ENCODE measurements around the gene SDC4. TPM values are rescaled to one million over a fixed set of nuclear protein-coding genes. Genes with fewer than 3 reads are reported as not detected.

The SDC4 gene
- polyA plus RNA-seq, 1 donor (not counting 4 experiments of a cell fraction or from before 2014, with no cell fraction given): 114 TPM

DNA sequence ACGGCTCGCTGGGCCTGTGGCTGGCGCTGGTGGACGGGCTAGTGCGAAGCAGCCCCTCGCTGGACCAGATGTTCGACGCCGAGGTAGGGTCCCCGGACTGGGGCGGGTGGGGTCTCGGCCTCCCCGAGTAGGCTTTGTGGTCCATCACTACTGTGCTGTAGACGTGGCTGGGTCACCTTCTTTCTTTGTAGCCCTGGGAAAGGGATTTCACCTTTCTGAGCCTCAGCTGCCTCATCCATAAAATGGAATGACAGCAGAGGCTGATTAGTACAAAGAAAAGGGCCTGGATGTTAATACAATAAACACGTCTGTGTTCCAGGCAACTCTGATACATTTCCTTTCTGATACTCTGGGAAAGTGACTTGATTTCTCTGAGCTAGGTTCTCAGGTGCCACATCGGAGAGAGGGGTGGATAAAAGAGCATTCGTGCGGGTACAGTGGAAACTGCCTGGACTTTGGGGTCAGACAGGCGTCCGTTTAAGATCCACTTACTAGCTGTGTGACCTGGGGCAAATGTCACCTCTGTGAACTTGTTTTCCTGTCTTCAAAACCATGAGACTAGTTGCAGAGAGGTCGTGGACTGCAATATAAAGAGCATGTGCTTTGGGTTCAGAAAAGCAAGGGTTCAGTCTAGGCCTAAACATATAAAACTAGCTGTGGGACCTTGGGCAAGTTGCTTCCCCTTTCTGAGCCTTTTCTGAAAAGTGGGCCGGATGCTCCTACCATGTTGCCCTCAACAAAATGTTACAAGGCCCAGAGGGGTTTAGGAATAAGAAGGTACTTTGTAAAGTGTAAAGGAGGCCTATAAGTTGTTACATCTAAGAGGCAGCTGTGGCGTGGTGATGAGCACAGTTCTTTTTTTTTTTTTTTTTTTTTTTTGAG lies 15.6 kb upstream of the SDC4 start:
- Histone ChIP-seq H3K4me1 (ENCODE audit: control insufficient read depth, extremely low read depth, insufficient read depth, low read length) (peaks cover 23% of the 10 kb centered on the region), H3K36me3 (ENCODE audit: control insufficient read depth in 2 of 2, extremely low read depth in 1 of 2, insufficient read depth in 2 of 2, low read length in 2 of 2) (peaks cover 12 to 23% of the 10 kb centered on the region in 2 experiments), H3K9me1 (ENCODE audit: control insufficient read depth, extremely low read depth, insufficient read depth, low read length) (no peaks in the 10 kb centered on the region), H3K9ac (ENCODE audit: control insufficient read depth, extremely low read depth, insufficient read depth, low read length) (peak overlapping the region; percentile 95), H3K27ac (ENCODE audit: control insufficient read depth, insufficient read depth, low read length) (peak overlapping the region; percentile 97), H2AFZ (ENCODE audit: control insufficient read depth, low read length) (peak overlapping the region; percentile 91), H4K20me1 (ENCODE audit: control insufficient read depth, extremely low read depth, insufficient read depth, low read length) (no peaks in the 10 kb centered on the region), H3K9me3 (ENCODE audit: control insufficient read depth, low read depth, low read length) (no peaks in the 10 kb centered on the region), H3K79me2 (ENCODE audit: control insufficient read depth, insufficient read depth, low read length) (peaks cover 19% of the 10 kb centered on the region), H3K4me2 (ENCODE audit: control insufficient read depth, extremely low read depth, insufficient read depth, low read depth, low read length) (peak overlapping the region; percentile 89), H3K4me3 (ENCODE audit: control insufficient read depth in 2 of 3, extremely low read depth in 1 of 3, insufficient read depth in 2 of 3, low read depth in 1 of 3, low read length in 3 of 3) (peak overlapping the region; percentile 85), H3K27me3 (ENCODE audit: control insufficient read depth, extremely low read depth, insufficient read depth, low read length) (no peaks in the 10 kb centered on the region)
- TF ChIP-seq EZH2 (IDR thresholded peaks at IDR 0.05; ENCODE audit: low read length): no peak
- TF ChIP-seq, protein P1, sequence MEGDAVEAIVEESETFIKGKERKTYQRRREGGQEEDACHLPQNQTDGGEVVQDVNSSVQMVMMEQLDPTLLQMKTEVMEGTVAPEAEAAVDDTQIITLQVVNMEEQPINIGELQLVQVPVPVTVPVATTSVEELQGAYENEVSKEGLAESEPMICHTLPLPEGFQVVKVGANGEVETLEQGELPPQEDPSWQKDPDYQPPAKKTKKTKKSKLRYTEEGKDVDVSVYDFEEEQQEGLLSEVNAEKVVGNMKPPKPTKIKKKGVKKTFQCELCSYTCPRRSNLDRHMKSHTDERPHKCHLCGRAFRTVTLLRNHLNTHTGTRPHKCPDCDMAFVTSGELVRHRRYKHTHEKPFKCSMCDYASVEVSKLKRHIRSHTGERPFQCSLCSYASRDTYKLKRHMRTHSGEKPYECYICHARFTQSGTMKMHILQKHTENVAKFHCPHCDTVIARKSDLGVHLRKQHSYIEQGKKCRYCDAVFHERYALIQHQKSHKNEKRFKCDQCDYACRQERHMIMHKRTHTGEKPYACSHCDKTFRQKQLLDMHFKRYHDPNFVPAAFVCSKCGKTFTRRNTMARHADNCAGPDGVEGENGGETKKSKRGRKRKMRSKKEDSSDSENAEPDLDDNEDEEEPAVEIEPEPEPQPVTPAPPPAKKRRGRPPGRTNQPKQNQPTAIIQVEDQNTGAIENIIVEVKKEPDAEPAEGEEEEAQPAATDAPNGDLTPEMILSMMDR (optimal IDR thresholded peaks at IDR 0.05 in 1 of 3, IDR thresholded peaks at IDR 0.05 in 1 of 3, conservative IDR thresholded peaks at IDR 0.05 in 1 of 3; ENCODE audit: extremely low read depth in 1 of 3, insufficient read depth in 2 of 3, low read length in 3 of 3): no peak
- dilution Hi-C loops (cut with MboI; ENCODE audit: extremely low pct_ligation_motif_present, low sequenced_read_pairs): no loop called here
- DNase-seq (ENCODE audit: low read depth, low spot score) (no peak), FAIRE-seq (no peak)

DNA sequence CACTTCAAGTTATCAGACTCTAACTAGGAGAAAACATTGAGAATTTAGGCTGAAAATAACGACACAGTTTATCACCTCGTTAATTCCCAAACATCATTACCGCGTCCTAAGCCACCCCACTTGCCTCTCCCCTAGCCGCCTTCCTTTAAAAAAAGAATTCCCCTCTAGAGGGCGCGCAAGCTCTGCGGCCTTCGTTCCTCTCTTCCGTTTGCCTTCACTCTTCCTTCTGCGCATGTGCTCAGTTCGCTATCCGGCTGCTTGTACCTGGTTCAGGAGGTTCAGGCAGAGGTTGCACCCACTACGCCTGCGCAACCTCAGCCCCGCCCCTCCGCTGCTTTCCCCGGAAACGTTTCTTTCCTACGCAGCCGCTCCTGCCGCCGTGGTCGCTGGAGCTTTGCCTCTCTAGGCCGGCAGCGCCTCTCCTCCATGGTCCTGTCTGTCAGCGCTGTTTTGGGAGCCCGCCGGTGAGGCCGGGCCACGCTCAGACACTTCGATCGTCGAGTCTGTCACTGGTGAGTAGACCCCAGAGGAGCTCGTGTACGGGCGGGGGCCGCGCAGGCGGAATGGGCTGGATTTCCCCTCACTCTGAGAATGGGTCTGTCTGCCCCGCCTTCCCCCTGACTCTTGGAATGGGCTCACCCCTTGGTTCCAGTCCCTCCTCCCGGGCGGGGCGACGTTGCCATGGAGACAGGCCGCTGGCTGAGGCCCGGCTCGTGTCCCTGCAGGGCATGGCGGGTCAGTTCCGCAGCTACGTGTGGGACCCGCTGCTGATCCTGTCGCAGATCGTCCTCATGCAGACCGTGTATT lies 14.8 kb upstream of the SDC4 start, which contains the start of gene SYS1:
TSS of gene SYS1 (plus strand) at position 353 of the 807 bp plus-strand sequence. CDS start at position 729, 376 bp downstream.
- Histone ChIP-seq H3K9ac (ENCODE audit: control insufficient read depth, extremely low read depth, insufficient read depth, low read length) (peak within 1 kb of the TSS; percentile 95), H3K9me3 (ENCODE audit: control insufficient read depth, low read depth, low read length) (no peaks in the 10 kb centered on the region), H3K4me1 (ENCODE audit: control insufficient read depth, extremely low read depth, insufficient read depth, low read length) (peaks cover 32% of the 10 kb centered on the region), H3K27ac (ENCODE audit: control insufficient read depth, insufficient read depth, low read length) (peak within 1 kb of the TSS; percentile 97), H3K27me3 (ENCODE audit: control insufficient read depth, extremely low read depth, insufficient read depth, low read length) (no peaks in the 10 kb centered on the region), H3K4me3 (ENCODE audit: control insufficient read depth in 2 of 3, extremely low read depth in 1 of 3, insufficient read depth in 2 of 3, low read depth in 1 of 3, low read length in 3 of 3) (peak within 1 kb of the TSS; percentile 85), H3K79me2 (ENCODE audit: control insufficient read depth, insufficient read depth, low read length) (peaks cover 19% of the 10 kb centered on the region), H3K36me3 (ENCODE audit: control insufficient read depth in 2 of 2, extremely low read depth in 1 of 2, insufficient read depth in 2 of 2, low read length in 2 of 2) (peaks cover 8 to 23% of the 10 kb centered on the region in 2 experiments), H3K9me1 (ENCODE audit: control insufficient read depth, extremely low read depth, insufficient read depth, low read length) (no peaks in the 10 kb centered on the region), H4K20me1 (ENCODE audit: control insufficient read depth, extremely low read depth, insufficient read depth, low read length) (no peaks in the 10 kb centered on the region), H3K4me2 (ENCODE audit: control insufficient read depth, extremely low read depth, insufficient read depth, low read depth, low read length) (peak within 1 kb of the TSS; percentile 90), H2AFZ (ENCODE audit: control insufficient read depth, low read length) (peak within 1 kb of the TSS; percentile 91)
- no peak for TF ChIP-seq EZH2 (IDR thresholded peaks at IDR 0.05; ENCODE audit: low read length)
- TF ChIP-seq, protein P1 (optimal IDR thresholded peaks at IDR 0.05 in 1 of 3, IDR thresholded peaks at IDR 0.05 in 1 of 3, conservative IDR thresholded peaks at IDR 0.05 in 1 of 3; ENCODE audit: extremely low read depth in 1 of 3, insufficient read depth in 2 of 3, low read length in 3 of 3): peak; percentile 81 to 93 (median 93)
- dilution Hi-C loops (cut with MboI; ENCODE audit: extremely low pct_ligation_motif_present, low sequenced_read_pairs): no loop called here
- DNase-seq (ENCODE audit: low read depth, low spot score) (peak; percentile 95), FAIRE-seq (peak; percentile 46)
